GM21526 (cell line): ENCODE results near the gene EMP1.

ENCODE experiments used
- ATAC-seq: cut with Tn5 transposase; IDR thresholded peaks from one replicate; pipeline ENCODE4 v1.9.1; 2021; ENCODE audit warnings: moderate library complexity; ENCODE audit not compliant: unreplicated experiment, low FRiP score

Gene EMP1

DNA sequence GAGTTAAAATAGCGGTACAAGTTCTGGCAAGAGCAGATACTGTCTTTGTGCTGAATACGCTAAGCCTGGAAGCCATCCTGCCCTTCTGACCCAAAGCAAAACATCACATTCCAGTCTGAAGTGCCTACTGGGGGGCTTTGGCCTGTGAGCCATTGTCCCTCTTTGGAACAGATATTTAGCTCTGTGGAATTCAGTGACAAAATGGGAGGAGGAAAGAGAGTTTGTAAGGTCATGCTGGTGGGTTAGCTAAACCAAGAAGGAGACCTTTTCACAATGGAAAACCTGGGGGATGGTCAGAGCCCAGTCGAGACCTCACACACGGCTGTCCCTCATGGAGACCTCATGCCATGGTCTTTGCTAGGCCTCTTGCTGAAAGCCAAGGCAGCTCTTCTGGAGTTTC lies 18.5 kb downstream of the EMP1 start:
- no peak for ATAC-seq

GRCh38 chr12:13218641-13219040 lies 22.1 kb downstream of the EMP1 start:
- ATAC-seq = no peak

DNA sequence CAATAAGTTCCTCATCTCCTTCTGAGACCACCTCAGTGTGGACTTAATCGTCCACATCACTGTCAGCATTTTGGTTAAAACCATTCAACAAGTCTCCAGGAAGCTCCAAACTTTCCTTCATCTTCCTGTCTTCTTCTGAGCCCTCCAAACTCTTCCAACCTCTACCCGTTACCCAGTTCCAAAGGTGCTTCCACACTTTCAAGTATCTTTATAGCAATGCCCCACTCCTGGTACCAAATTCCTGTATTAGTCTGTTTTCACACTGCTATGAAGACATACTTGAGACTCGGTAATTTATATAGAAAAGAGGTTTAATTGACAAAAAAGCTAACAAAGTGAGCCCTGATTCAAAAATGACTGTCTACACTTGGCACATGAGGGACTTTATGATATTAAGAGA lies 22.8 kb downstream of the EMP1 start:
- ATAC-seq = no peak

DNA sequence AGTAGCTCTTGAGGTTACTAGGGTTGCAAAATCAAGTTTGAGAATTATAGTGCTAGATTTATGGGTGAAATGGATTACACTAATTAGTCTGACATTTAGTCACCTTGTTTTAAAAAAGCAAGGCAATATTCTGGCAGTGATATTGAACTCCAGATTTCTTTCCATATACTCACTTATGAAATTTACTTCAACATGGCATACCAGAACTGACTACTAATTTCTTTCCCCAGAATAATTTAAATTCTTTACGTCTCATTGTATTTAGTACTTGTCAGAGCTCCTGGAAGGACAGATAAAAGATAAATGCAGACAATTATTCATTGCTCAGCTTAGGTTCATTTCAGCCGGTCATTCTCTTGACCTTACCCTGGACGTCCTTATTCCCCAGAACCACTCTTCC lies 24.3 kb downstream of the EMP1 start:
- ATAC-seq = no peak

DNA sequence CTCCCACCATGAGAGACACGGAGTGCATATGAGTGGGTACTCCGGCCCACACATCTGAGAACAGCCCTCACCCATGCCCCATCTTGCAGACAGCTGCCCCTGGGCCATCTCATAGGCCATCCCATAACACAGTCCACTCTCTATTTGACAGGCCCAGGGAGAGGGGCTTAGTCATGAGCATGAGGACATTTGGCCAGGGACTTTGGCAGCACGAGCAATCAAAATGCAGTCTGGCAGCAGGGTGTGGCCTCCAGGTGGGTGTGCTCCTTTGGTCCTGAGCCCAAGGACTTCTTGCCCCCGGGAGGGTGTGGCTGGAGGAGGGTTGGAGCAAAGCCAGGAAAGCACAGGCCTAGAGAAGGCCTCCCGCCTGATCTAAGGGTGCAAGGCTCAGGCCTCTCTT lies 25.6 kb downstream of the EMP1 start:
- ATAC-seq = no peak

DNA sequence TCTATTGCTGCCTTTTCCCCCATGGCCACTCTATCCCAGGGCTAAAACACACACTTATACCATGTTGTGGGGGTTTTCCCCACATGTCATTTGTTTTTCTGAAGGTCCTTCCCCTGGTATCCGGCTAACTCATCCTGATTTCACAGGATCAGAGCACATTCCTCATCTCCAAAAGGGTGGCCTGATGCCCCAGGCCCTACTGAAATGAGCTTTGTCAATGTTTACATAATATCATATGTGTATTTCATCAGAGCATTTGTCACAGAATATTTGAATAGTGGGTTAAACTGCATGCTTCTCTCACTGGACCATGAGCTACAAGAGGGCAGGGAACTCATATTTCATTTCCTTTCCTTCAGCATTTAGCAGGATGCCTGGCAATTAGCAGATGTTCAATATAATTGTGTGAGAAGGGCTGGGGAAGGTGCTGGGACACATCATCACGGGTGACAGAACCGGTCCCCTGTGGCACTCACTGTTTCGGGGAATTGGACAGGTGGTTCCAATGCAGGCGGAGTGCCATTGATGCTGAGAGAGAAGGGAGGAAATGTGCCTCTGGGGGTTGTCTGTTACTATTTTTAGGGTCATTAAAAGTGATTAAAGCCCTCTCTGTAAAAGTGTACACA lies 26.8 kb downstream of the EMP1 start:
- ATAC-seq = no peak

GRCh38 chr12:13223941-13224340 lies 27.4 kb downstream of the EMP1 start:
- ATAC-seq = no peak

DNA sequence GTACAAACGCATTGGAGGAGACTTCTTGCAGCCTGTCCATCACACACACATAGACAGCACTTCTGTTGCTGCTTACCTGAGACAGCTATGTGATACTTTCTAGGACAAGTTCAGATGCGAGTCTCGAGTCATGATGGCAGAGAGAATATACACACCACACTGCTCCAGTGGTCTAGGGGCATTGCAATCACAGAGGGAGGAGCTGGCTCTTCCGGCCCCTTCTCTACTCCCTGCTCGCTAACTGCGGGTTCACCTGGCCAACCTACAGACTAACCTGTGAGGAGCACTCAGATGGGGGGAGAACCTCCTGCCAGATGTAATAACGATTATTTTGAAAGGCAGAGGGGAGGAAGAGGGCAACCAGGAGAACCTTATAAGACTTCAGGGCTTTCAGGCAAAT lies 30.7 kb downstream of the EMP1 start:
- no peak for ATAC-seq

- no peak for ATAC-seq
These were observed 32.1 kb downstream of the EMP1 start for GRCh38 chr12:13228579-13228978.

DNA sequence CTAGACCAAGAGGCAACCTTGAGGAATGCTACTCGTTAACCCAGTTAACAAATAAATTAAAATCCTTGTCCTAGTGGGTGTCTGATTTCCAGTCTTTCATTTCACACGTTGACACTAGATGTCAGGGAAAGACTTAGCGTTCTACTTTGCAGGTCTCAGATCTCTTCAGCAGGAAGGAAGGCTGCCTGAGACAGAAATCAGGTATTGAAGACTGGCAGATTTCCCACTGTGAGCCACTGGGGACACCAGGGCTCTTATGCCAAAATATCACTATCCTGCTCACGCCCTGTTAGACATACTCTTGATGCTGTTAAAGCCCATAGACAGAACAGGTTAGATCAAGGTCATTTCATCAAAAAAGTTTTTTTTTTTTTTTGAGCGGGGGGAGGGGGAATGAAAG lies 33.0 kb downstream of the EMP1 start:
- no peak for ATAC-seq

DNA sequence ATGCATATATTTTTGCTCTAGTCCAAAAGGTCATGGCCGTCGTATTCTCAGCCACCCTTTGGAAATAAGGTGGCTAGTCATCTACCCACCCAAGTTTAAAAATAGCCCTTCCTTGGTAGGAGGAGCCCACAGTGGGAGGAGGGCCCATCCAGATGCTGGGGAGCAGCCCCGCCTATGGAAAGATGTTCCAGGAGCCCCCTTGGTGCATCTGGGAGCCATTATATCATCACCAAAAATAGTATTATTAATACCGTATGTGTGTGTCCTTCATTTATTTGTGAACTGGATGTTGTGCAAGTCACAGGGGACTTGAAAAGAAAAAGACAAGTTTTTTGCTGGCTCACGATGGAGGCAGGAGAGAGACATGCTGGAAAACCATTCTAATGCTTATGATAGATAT lies 34.0 kb downstream of the EMP1 start:
- ATAC-seq = no peak

DNA sequence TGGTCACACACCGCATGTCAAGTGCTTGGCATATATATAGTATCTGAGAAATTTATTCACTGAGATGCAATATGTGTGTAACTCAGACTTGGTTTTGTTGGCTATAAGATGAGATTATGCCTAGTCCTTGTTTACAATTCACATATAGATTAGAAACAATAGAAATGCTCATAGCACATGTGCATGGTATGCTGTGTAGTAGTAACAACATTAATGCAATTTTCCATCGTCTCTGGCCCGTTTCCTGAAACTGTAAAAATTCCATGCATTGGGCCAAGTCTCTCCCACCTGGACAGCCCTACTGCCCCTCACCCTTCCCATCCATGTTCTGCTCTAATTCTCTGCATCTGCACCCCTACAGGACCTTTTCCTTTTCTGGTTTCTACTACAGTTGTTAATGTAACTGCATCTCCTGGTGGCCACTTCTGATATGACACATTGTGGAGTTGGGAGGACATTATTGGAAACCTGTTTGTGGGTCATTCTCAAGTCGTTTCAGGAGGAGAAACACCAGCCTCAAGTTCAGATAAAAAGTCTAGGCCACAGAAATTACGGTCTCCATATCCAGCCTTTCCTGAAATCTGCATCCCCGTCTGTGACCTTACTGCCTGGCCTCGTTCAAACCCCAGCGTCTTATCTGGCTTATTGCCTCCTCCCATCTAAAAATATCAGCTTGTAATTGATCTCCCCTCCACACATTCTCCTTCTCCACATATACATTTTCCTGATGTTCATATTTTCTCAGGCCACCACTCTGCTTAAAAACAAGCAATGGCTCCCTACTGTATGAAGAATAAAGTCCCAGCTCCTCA lies 37.5 kb downstream of the EMP1 start:
- ATAC-seq = no peak

GRCh38 chr12:13238204-13238603 lies 41.7 kb downstream of the EMP1 start:
- no peak for ATAC-seq

- no peak for ATAC-seq
These were observed 45.4 kb downstream of the EMP1 start for GRCh38 chr12:13241833-13242488.

DNA sequence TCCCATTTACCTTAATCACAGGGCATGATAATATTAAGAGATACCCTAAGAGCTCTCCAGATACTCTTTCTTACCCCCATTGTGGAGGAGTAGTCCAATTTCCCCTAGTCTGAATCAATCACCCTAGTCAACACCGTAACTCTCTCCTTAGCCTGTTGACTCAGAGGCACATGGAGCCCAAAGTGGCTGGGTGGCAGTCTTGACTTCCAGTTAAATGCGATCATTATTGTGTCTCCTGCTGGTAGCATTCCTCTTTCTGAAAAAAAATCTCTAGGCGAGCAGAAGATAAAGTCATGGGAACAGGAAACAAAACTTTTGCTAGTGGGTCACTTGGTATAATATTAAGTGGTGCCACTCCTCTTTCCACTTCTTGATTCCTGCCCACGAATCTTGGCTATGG lies 46.4 kb downstream of the EMP1 start:
- ATAC-seq = no peak

DNA sequence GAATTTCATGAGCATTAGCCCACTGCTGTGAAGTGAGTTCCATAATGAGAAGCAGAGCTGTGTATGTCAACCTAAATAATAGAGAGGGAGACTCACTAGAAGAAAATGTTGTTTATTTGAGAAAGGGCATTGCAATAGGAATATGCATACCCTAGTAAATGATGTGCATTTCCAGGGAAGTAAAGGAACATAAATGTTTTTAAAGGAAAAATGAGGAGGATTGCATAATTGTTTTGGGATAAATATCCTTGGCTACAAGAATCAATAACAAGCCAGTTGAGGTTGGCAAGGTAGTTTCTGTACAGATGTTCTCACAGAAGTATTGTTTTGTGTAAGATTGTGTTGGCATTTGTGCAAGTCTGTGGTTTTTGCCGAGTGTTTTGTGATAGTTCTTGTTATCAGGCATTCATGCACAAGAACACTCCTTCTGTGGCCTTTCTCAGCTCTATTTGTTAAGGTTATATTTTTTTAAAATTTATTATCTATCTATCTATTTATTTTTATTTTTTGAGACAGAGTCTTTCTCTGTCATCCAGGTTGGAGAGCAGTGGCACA lies 47.1 kb downstream of the EMP1 start:
- no peak for ATAC-seq

DNA sequence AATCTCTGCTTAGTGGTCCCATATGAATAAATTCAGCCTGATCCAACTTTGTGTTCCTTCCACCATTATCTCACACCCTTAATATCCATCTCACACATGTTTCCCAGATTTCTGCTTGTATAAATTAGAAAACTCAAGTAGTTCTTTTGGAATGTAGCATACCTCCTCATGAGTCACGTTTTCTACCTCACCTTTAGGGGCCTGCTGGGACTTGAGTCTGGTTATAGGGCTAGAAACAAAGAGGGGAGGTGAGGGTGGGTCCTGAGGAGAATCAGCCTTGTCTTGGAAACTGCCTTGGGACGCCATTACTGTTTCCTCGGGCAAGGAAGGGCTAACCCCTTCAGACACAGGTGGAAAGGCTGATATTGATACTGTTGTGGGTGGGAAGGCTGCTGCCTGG lies 51.1 kb downstream of the EMP1 start:
- no peak for ATAC-seq

- no peak for ATAC-seq
These were observed 52.4 kb downstream of the EMP1 start for GRCh38 chr12:13248964-13249363.

DNA sequence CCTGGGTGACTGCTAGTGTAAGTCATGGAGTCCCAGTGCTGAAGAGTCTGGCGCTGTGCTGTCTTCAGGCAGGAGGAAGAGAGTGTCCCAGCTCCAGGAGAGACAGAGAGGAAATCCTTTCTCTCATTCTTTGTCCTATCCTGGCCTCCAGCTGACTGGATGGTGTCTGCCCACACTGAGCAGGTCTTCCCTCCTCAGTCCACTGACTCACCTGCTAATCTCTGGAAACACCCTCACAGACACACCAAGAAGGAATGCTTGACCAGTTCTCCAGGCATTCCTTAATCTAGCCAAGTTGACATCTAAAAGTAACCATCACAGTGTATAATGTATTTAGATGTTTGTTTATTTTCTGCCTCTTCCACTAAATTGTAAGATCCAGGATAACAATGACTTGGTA lies 53.9 kb downstream of the EMP1 start:
- no peak for ATAC-seq

DNA sequence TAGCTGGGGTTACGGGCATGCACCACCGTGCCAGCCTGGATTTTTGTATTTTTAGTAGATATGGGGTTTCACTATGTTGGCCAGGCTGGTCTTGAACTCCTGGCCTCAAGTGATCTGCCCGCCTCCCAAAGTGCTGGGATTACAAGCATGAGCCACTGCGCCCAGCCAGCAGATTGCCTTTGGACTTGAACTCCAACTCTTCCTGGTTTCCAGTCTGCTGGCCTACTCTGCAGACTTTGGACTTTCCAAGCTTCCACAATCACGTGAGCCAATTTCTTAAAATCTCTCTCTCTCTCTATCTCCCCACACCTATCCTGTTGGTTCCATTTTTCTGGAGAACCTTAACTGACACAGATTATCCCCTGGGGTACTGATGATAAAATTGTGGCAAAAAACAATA lies 55.0 kb downstream of the EMP1 start:
- no peak for ATAC-seq

- ATAC-seq = no peak
These were observed 55.5 kb downstream of the EMP1 start for GRCh38 chr12:13252024-13252423.

DNA sequence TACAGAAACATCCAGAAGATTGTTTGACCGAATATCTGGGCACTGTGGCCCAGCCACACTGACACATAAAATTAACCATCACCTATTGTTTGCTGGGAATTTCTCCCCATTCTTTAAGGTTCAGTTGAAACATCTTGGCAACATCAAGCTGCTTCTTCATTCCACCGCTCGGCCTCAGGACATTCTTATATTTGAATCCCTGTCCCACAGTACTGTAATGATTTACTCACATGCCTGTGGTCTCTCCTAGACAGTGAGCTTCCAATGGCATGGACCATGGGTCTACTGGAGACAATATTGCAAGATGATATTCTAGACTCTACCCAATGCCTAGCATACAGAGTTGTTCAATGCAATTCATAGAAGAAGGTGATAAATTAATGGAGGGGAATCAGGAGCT lies 56.1 kb downstream of the EMP1 start:
- ATAC-seq = no peak
